DND-41 (cell line): ENCODE data around the gene SND1.

Experiments used
- CTCF ChIP-seq: IDR thresholded peaks from 2 replicates; pipeline ENCODE4 v1.5.1; 2012; ENCODE audit warnings: borderline replicate concordance, low read length, moderate library complexity, mild to moderate bottlenecking; ENCODE audit not compliant: poor library complexity, severe bottlenecking; ENCODE audit errors: extremely low read depth
- EZH2 ChIP-seq: IDR thresholded peaks from 3 replicates; pipeline ENCODE4 v1.6.1; 2012; ENCODE audit warnings: borderline replicate concordance, low read depth, mild to moderate bottlenecking, moderate library complexity, low read length, inconsistent platforms; ENCODE audit not compliant: severe bottlenecking

GRCh38 chr7:128005117-128005516 is 353.1 kb downstream of the SND1 start:
- no peak for TF ChIP-seq CTCF
- TF ChIP-seq EZH2: no peak
